HFFc6 (cell line): ENCODE data around the gene INPP4B. TPM values are rescaled to one million over a fixed set of nuclear protein-coding genes. Genes with fewer than 3 reads are reported as not detected.

Experiments used
- DNase-seq: peaks from one replicate; pipeline ENCODE4 v3.0.0-alpha.2; 2018
- H3K27ac Mint-ChIP-seq: 2 replicates; pipeline ENCODE4 v1.8.0; 2020; ENCODE audit warnings: mild to moderate bottlenecking, mixed read lengths
- H3K27me3 Mint-ChIP-seq: 2 replicates; pipeline ENCODE4 v1.8.0; 2021; ENCODE audit warnings: mild to moderate bottlenecking, moderate library complexity, mixed read lengths; ENCODE audit not compliant: insufficient read depth
- H3K36me3 Mint-ChIP-seq: 2 replicates; pipeline ENCODE4 v1.8.0; 2021; ENCODE audit warnings: low read depth, mixed read lengths
- H3K4me1 Mint-ChIP-seq: 2 replicates; pipeline ENCODE4 v1.8.0; 2020; ENCODE audit warnings: low read depth, mixed read lengths
- H3K4me3 Mint-ChIP-seq: 2 replicates; pipeline ENCODE4 v1.8.0; 2020; ENCODE audit warnings: mild to moderate bottlenecking, moderate library complexity, mixed read lengths
- H3K9me3 Mint-ChIP-seq: 2 replicates; pipeline ENCODE4 v1.8.0; 2020; ENCODE audit warnings: mild to moderate bottlenecking, mixed read lengths
- CTCF ChIP-seq: fragments of 200-600 bp; sonication (generic); IDR thresholded peaks from 2 replicates; pipeline ENCODE4 v1.5.0; 2021; ENCODE audit warnings: antibody characterized with exemption, mild to moderate bottlenecking
- total RNA-seq, 6 experiments: library from RNA; stranded (reverse); fragmentation: NEBNext Ultra II Directional; extraction: Animal tissue kit (Norgen Biotek cat#: 25700); gene quantifications; 2 replicates in 1 of 6; 3 replicates in 5 of 6; pipeline ENCODE4 v1.2.3, GENCODE V29; 2021

INPP4B gene
- total RNA-seq, 6 experiments from 2014 or later: 36.1 to 48.9 (median 40.1) TPM

GRCh38 chr4:142719854-142720541, 126.1 kb downstream of the INPP4B start:
- Mint-ChIP-seq H3K27ac (peak overlapping the region; percentile 72), H3K36me3 (peaks cover 10% of the 10 kb centered on the region; the same call in 1 of the 2 replicates), H3K4me1 (peaks cover 21% of the 10 kb centered on the region), H3K9me3 (no peaks in the 10 kb centered on the region), H3K4me3 (peak overlapping the region; percentile 35; the same call in 1 of the 2 replicates), H3K27me3 (no peaks in the 10 kb centered on the region)
- TF ChIP-seq CTCF: peak; percentile 83
- peak; percentile 26 for DNase-seq

GRCh38 chr4:142718981-142719380, 127.1 kb downstream of the INPP4B start:
- Mint-ChIP-seq H3K4me1 (peaks cover 21% of the 10 kb centered on the region), H3K27me3 (no peaks in the 10 kb centered on the region), H3K36me3 (peaks cover 10% of the 10 kb centered on the region; the same call in 1 of the 2 replicates), H3K27ac (no peak overlapping the region), H3K4me3 (no peak overlapping the region), H3K9me3 (no peaks in the 10 kb centered on the region)
- no peak for TF ChIP-seq CTCF
- DNase-seq: no peak

- H3K4me3 Mint-ChIP-seq: no peak overlapping the region
- H3K36me3 Mint-ChIP-seq: peaks cover 10% of the 10 kb centered on the region
- no peaks in the 10 kb centered on the region for H3K27me3 Mint-ChIP-seq
- no peak overlapping the region for H3K27ac Mint-ChIP-seq
- no peak for DNase-seq
- no peaks in the 10 kb centered on the region for H3K9me3 Mint-ChIP-seq
- H3K4me1 Mint-ChIP-seq: peaks cover 18% of the 10 kb centered on the region
- no peak for TF ChIP-seq CTCF
These were observed 130.4 kb downstream of the INPP4B start for GRCh38 chr4:142715727-142716126.

GRCh38 chr4:142713282-142714030, 132.6 kb downstream of the INPP4B start:
- Mint-ChIP-seq H3K4me3 (no peak overlapping the region), H3K27me3 (no peaks in the 10 kb centered on the region)

GRCh38 chr4:142708231-142708630, 137.9 kb downstream of the INPP4B start:
- no peak for TF ChIP-seq CTCF
- H3K4me1 Mint-ChIP-seq: peaks cover 6% of the 10 kb centered on the region; the same call in 1 of the 2 replicates
- no peak for DNase-seq
- H3K36me3 Mint-ChIP-seq: peaks cover 16% of the 10 kb centered on the region
- H3K27ac Mint-ChIP-seq: no peak overlapping the region
- no peak overlapping the region for H3K4me3 Mint-ChIP-seq
- H3K27me3 Mint-ChIP-seq: no peaks in the 10 kb centered on the region
- no peaks in the 10 kb centered on the region for H3K9me3 Mint-ChIP-seq

More at GRCh38 chr4:142713282-142714030, 132.6 kb downstream of the INPP4B start:
- H3K4me1 Mint-ChIP-seq: peaks cover 6% of the 10 kb centered on the region; the same call in 1 of the 2 replicates
- DNase-seq: no peak
- no peaks in the 10 kb centered on the region for H3K9me3 Mint-ChIP-seq
- TF ChIP-seq CTCF: no peak
- H3K36me3 Mint-ChIP-seq: peaks cover 20% of the 10 kb centered on the region
- H3K27ac Mint-ChIP-seq: no peak overlapping the region
